ENCODE measurements around the gene MICAL2. TPM values are rescaled to one million over a fixed set of nuclear protein-coding genes. Genes with fewer than 3 reads are reported as not detected.

Gene MICAL2
- total RNA-seq, 2 experiments from 2014 or later = not detected

- Histone ChIP-seq H3K27ac (ENCODE audit: low read depth, low read length, poor library complexity, severe bottlenecking) (no peak overlapping the region), H4K20me1 (ENCODE audit: insufficient read depth, low read length) (no peaks in the 10 kb centered on the region), H3K9me3 (ENCODE audit: low read length) (no peaks in the 10 kb centered on the region), H3K79me2 (ENCODE audit: insufficient read depth, low read depth, low read length) (no peaks in the 10 kb centered on the region), H3K4me3 (ENCODE audit: low read depth, low read length, poor library complexity, severe bottlenecking) (no peak overlapping the region), H3K4me1 (ENCODE audit: insufficient read depth, low read length, poor library complexity, severe bottlenecking) (no peaks in the 10 kb centered on the region), H3K36me3 (ENCODE audit: insufficient read depth, low read length) (no peaks in the 10 kb centered on the region), H2AFZ (ENCODE audit: low read length) (no peak overlapping the region), H3K4me2 (ENCODE audit: low read length) (no peak overlapping the region), H3K9me2 (ENCODE audit: insufficient read depth, low read length) (no peaks in the 10 kb centered on the region)
- intact Hi-C loops (cut with micrococcal nuclease; ENCODE audit: unreplicated experiment) = no loop called here
- DNase-seq (ENCODE audit: low spot score) = no peak
- BruUV-seq (replicated peaks) = no TSS peak
- CTCF ChIA-PET (ENCODE audit: unreplicated experiment) = no interaction called here
- TF ChIP-seq EZH2phosphoT487 (IDR thresholded peaks at IDR 0.05; ENCODE audit: borderline replicate concordance, low read depth, low read length) = no peak
- TF ChIP-seq, protein P1, sequence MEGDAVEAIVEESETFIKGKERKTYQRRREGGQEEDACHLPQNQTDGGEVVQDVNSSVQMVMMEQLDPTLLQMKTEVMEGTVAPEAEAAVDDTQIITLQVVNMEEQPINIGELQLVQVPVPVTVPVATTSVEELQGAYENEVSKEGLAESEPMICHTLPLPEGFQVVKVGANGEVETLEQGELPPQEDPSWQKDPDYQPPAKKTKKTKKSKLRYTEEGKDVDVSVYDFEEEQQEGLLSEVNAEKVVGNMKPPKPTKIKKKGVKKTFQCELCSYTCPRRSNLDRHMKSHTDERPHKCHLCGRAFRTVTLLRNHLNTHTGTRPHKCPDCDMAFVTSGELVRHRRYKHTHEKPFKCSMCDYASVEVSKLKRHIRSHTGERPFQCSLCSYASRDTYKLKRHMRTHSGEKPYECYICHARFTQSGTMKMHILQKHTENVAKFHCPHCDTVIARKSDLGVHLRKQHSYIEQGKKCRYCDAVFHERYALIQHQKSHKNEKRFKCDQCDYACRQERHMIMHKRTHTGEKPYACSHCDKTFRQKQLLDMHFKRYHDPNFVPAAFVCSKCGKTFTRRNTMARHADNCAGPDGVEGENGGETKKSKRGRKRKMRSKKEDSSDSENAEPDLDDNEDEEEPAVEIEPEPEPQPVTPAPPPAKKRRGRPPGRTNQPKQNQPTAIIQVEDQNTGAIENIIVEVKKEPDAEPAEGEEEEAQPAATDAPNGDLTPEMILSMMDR (conservative IDR thresholded peaks at IDR 0.05; ENCODE audit: low read length) = no peak
- POLR2A ChIA-PET = no interaction called here
Observed at GRCh38 chr11:12259956-12260355, 149.6 kb downstream of the MICAL2 start.

GRCh38 chr11:12260731-12261521 lies 150.5 kb downstream of the MICAL2 start:
- POLR2A ChIA-PET = no interaction called here
- no peak overlapping the region for H3K4me2 ChIP-seq (ENCODE audit: low read length)

More at GRCh38 chr11:12260731-12261521, 150.5 kb downstream of the MICAL2 start:
- no peaks in the 10 kb centered on the region for H3K36me3 ChIP-seq (ENCODE audit: insufficient read depth, low read length)
- BruUV-seq (replicated peaks) = no TSS peak
- intact Hi-C loops (cut with micrococcal nuclease; ENCODE audit: unreplicated experiment) = no loop called here
- TF ChIP-seq, protein P1 (conservative IDR thresholded peaks at IDR 0.05; ENCODE audit: low read length) = no peak
- TF ChIP-seq EZH2phosphoT487 (IDR thresholded peaks at IDR 0.05; ENCODE audit: borderline replicate concordance, low read depth, low read length) = no peak
- DNase-seq (ENCODE audit: low spot score) = no peak
- no peak overlapping the region for H2AFZ ChIP-seq (ENCODE audit: low read length)
- CTCF ChIA-PET (ENCODE audit: unreplicated experiment) = interaction anchor here (0.6 kb wide), 1 partner anchor 339 kb away, joined by 3 read pairs; no protein-coding TSS in a partner anchor
- H3K4me3 ChIP-seq (ENCODE audit: low read depth, low read length, poor library complexity, severe bottlenecking) = no peak overlapping the region
- H3K9me3 ChIP-seq (ENCODE audit: low read length) = no peaks in the 10 kb centered on the region
- H4K20me1 ChIP-seq (ENCODE audit: insufficient read depth, low read length) = no peaks in the 10 kb centered on the region
- H3K79me2 ChIP-seq (ENCODE audit: insufficient read depth, low read depth, low read length) = no peaks in the 10 kb centered on the region
- H3K9me2 ChIP-seq (ENCODE audit: insufficient read depth, low read length) = no peaks in the 10 kb centered on the region
- H3K4me1 ChIP-seq (ENCODE audit: insufficient read depth, low read length, poor library complexity, severe bottlenecking) = no peaks in the 10 kb centered on the region
- H3K27ac ChIP-seq (ENCODE audit: low read depth, low read length, poor library complexity, severe bottlenecking) = no peak overlapping the region

Data from OCI-LY7 (cell line).